GM23338 (cell line): ENCODE data around the gene TUBB8. TPM values are rescaled to one million over a fixed set of nuclear protein-coding genes. Genes with fewer than 3 reads are reported as not detected.

Experiments
- ATAC-seq: fragments of 200-7000 bp; cut with Tn5 transposase; 3 replicates; pipeline ENCODE4 v1.9.1; 2020
- DNase-seq: peaks from one replicate; pipeline ENCODE4 v3.0.0-alpha.2; 2015; ENCODE audit warnings: low spot score
- H2AFZ ChIP-seq: fragments of 200-600 bp; sonication (generic); 2 replicates; pipeline ENCODE4 v1.8.0; 2016; ENCODE audit warnings: antibody characterized with exemption, mild to moderate bottlenecking, moderate library complexity
- H3F3A ChIP-seq: fragments of 200-600 bp; sonication (generic); replicated peaks from 2 replicates; pipeline ENCODE4 v1.8.0; 2017; ENCODE audit warnings: antibody characterized with exemption, mixed run types, low read depth
- H3K27ac ChIP-seq: fragments of 200-600 bp; sonication (generic); 2 replicates; pipeline ENCODE4 v1.6.1; 2016; ENCODE audit warnings: low read depth
- H3K27me3 ChIP-seq: fragments of 200-600 bp; sonication (generic); 2 replicates; pipeline ENCODE4 v1.8.0; 2016; ENCODE audit warnings: mild to moderate bottlenecking, mixed run types, moderate library complexity; ENCODE audit not compliant: insufficient read depth
- H3K36me3 ChIP-seq: fragments of 200-600 bp; sonication (generic); 2 replicates; pipeline ENCODE4 v1.8.0; 2016; ENCODE audit warnings: mild to moderate bottlenecking; ENCODE audit not compliant: insufficient read depth
- H3K4me1 ChIP-seq: fragments of 200-600 bp; sonication (generic); 2 replicates; pipeline ENCODE4 v1.8.0; 2016; ENCODE audit warnings: mild to moderate bottlenecking, moderate library complexity; ENCODE audit not compliant: insufficient read depth
- H3K4me2 ChIP-seq: fragments of 200-600 bp; sonication (generic); 2 replicates; pipeline ENCODE4 v1.7.1; 2017; ENCODE audit warnings: mixed run types
- H3K4me3 ChIP-seq: fragments of 200-600 bp; sonication (generic); 2 replicates; pipeline ENCODE4 v1.6.1; 2016; ENCODE audit warnings: mixed run types
- H3K79me2 ChIP-seq: fragments of 200-600 bp; sonication (generic); replicated peaks from 2 replicates; pipeline ENCODE4 v1.8.0; 2017; ENCODE audit warnings: mild to moderate bottlenecking; ENCODE audit not compliant: insufficient read depth
- H3K9me2 ChIP-seq: fragments of 200-600 bp; sonication (generic); 2 replicates; pipeline ENCODE4 v1.8.0; 2017; ENCODE audit not compliant: insufficient read depth
- H4K20me1 ChIP-seq: fragments of 200-600 bp; sonication (generic); replicated peaks from 2 replicates; pipeline ENCODE4 v1.8.0; 2017; ENCODE audit warnings: mild to moderate bottlenecking; ENCODE audit not compliant: insufficient read depth
- H3K27ac Mint-ChIP-seq: 2 replicates; pipeline ENCODE4 v1.8.0; 2020; ENCODE audit warnings: inconsistent platforms, mild to moderate bottlenecking, moderate library complexity, mixed read lengths
- H3K27me3 Mint-ChIP-seq: 3 replicates; pipeline ENCODE4 v1.8.0; 2022; ENCODE audit warnings: low read depth, mild to moderate bottlenecking, moderate library complexity, mixed read lengths, inconsistent platforms; ENCODE audit not compliant: insufficient read depth, poor library complexity
- H3K36me3 Mint-ChIP-seq: 3 replicates; pipeline ENCODE4 v1.8.0; 2021; ENCODE audit warnings: low read depth, mild to moderate bottlenecking, inconsistent platforms, moderate library complexity, mixed read lengths
- H3K4me1 Mint-ChIP-seq: 3 replicates; pipeline ENCODE4 v1.8.0; 2020; ENCODE audit warnings: mild to moderate bottlenecking, inconsistent platforms, mixed read lengths
- H3K4me3 Mint-ChIP-seq: 3 replicates; pipeline ENCODE4 v1.8.0; 2021; ENCODE audit warnings: moderate library complexity, mild to moderate bottlenecking, inconsistent platforms, mixed read lengths
- H3K9me3 Mint-ChIP-seq: 3 replicates; pipeline ENCODE4 v1.8.0; 2020; ENCODE audit warnings: moderate library complexity, mild to moderate bottlenecking, inconsistent platforms, mixed read lengths
- CREB1 ChIP-seq: fragments of 250-450 bp; sonication (Bioruptor Pico); IDR thresholded peaks from 2 replicates; pipeline ENCODE4 v1.5.0; 2020; ENCODE audit warnings: low read depth, mild to moderate bottlenecking, moderate library complexity
- CTCF ChIP-seq, 2 experiments: fragments of 200-600 bp in 1 of 2; sonication (generic) in 1 of 2; conservative IDR thresholded peaks; 2 replicates each; pipeline versions ENCODE4 v1.5.1 to v1.6.1; 2016 to 2017; ENCODE audit warnings: antibody characterized with exemption in 2 of 2, low read depth in 2 of 2, mild to moderate bottlenecking in 2 of 2, moderate library complexity in 1 of 2
- ETS1 ChIP-seq: IDR thresholded peaks from 2 replicates; pipeline ENCODE4 v1.6.1; 2016; ENCODE audit warnings: antibody characterized with exemption
- EZH2 ChIP-seq: fragments of 200-600 bp; sonication (generic); IDR thresholded peaks from one replicate; pipeline ENCODE4 v1.8.0; 2017; ENCODE audit warnings: antibody characterized with exemption, mild to moderate bottlenecking, low read depth; ENCODE audit not compliant: unreplicated experiment
- EZH2phosphoT487 ChIP-seq: fragments of 200-600 bp; sonication (generic); IDR thresholded peaks from one replicate; pipeline ENCODE4 v1.8.1; 2018; ENCODE audit warnings: antibody characterized with exemption; ENCODE audit not compliant: unreplicated experiment
- JUNB ChIP-seq: IDR thresholded peaks from one replicate; pipeline ENCODE4 v1.6.1; 2016; ENCODE audit warnings: antibody characterized with exemption; ENCODE audit not compliant: unreplicated experiment
- NANOG ChIP-seq: IDR thresholded peaks from 2 replicates; pipeline ENCODE4 v1.6.1; 2016; ENCODE audit warnings: antibody characterized with exemption, borderline replicate concordance
- POLR2AphosphoS5 ChIP-seq: IDR thresholded peaks from 2 replicates; pipeline ENCODE4 v1.6.1; 2016; ENCODE audit warnings: antibody characterized with exemption, low read depth
- STAT1 ChIP-seq: IDR thresholded peaks from one replicate; pipeline ENCODE4 v1.6.1; 2016; ENCODE audit warnings: antibody characterized with exemption; ENCODE audit not compliant: unreplicated experiment
- ZNF114 ChIP-seq: fragments of 250-450 bp; sonication (Bioruptor Pico); IDR thresholded peaks from 2 replicates; pipeline ENCODE4 v1.5.0; 2020; ENCODE audit warnings: mild to moderate bottlenecking, moderate library complexity
- ZNF331 ChIP-seq: fragments of 250-450 bp; sonication (Bioruptor Pico); IDR thresholded peaks from 2 replicates; pipeline ENCODE4 v1.5.0; 2020; ENCODE audit warnings: low read depth, mild to moderate bottlenecking, moderate library complexity
- ZNF462 ChIP-seq: fragments of 250-450 bp; sonication (Bioruptor Pico); IDR thresholded peaks from 2 replicates; pipeline ENCODE4 v1.5.0; 2020; ENCODE audit warnings: mild to moderate bottlenecking, moderate library complexity
- polyA plus RNA-seq: library from polyadenylated mRNA; unstranded; fragments of >200 nt; fragmentation: Nextera tagmentation; extraction: Ambion mirVana; gene quantifications from 2 replicates; pipeline ENCODE4 v1.2.1, GENCODE V29; 2016
- total RNA-seq: library from RNA; depleted of rRNA; stranded (reverse); fragments of >200 nt; shearing (Covaris generic); gene quantifications from 2 replicates; pipeline ENCODE4 v1.2.3, GENCODE V29; 2014

The TUBB8 gene
- total and polyA plus RNA-seq, 2 experiments from 2014 or later: 0.40 to 1.1 TPM

- TF ChIP-seq EZH2: no peak
- TF ChIP-seq EZH2phosphoT487: no peak
- TF ChIP-seq ZNF331 (CRISPR knock-in tag): no peak
- TF ChIP-seq NANOG: no peak
- no peak for TF ChIP-seq ZNF462 (CRISPR knock-in tag)
- no peak for TF ChIP-seq CTCF (conservative IDR thresholded peaks at IDR 0.05; ENCODE audit: low read depth in 2 of 2)
- TF ChIP-seq POLR2AphosphoS5: no peak
- TF ChIP-seq CREB1 (CRISPR knock-in tag): no peak
- TF ChIP-seq STAT1: no peak
- TF ChIP-seq ZNF114 (CRISPR knock-in tag): no peak
- no peak for TF ChIP-seq JUNB
- no peak for TF ChIP-seq ETS1
- peaks cover 52% of the 10 kb centered on the region for H3K9me3 Mint-ChIP-seq
- no peaks in the 10 kb centered on the region for H3F3A ChIP-seq
- no peak overlapping the region for H3K27ac ChIP-seq
- H3K27me3 Mint-ChIP-seq: no peaks in the 10 kb centered on the region
- H3K4me1 Mint-ChIP-seq: peaks cover 2% of the 10 kb centered on the region; the same call in 1 of the 3 replicates
- H3K4me1 ChIP-seq: no peaks in the 10 kb centered on the region
- no peaks in the 10 kb centered on the region for H3K79me2 ChIP-seq
- H3K36me3 Mint-ChIP-seq: peaks cover 14% of the 10 kb centered on the region; the same call in 2 of the 3 replicates
- H3K27ac Mint-ChIP-seq: no peak overlapping the region
- H3K4me2 ChIP-seq: no peak overlapping the region
- DNase-seq: peak; percentile 6
- H2AFZ ChIP-seq: no peak overlapping the region
- H4K20me1 ChIP-seq: no peaks in the 10 kb centered on the region
- no peaks in the 10 kb centered on the region for H3K36me3 ChIP-seq
- no peak overlapping the region for H3K4me3 ChIP-seq
- no peak for ATAC-seq
- no peaks in the 10 kb centered on the region for H3K27me3 ChIP-seq
- H3K9me2 ChIP-seq: no peaks in the 10 kb centered on the region
- no peak overlapping the region for H3K4me3 Mint-ChIP-seq
Observed at GRCh38 chr10:92846-93245, 43.8 kb upstream of the TUBB8 start.
